Subcutaneous abdominal adipose tissue (tissue), 5 donors: ENCODE results near the gene DCAKD.

Source experiments
- H3K27ac ChIP-seq: one replicate; pipeline ENCODE4 v1.7.0; 2013; ENCODE audit warnings: low read depth, mild to moderate bottlenecking, inconsistent platforms, low read length, moderate library complexity
- H3K27me3 ChIP-seq, 5 donors: one replicate each; pipeline ENCODE4 v1.7.0; 2013; ENCODE audit warnings: low read length in 5 of 5, inconsistent platforms in 1 of 5; ENCODE audit not compliant: control insufficient read depth in 5 of 5, insufficient read depth in 4 of 5
- H3K36me3 ChIP-seq, 5 donors: one replicate each; pipeline ENCODE4 v1.7.0; 2013; ENCODE audit warnings: low read length in 5 of 5; ENCODE audit not compliant: control insufficient read depth in 5 of 5, insufficient read depth in 5 of 5
- H3K4me1 ChIP-seq, 5 donors: one replicate each; pipeline ENCODE4 v1.7.0; 2013; ENCODE audit warnings: low read length in 5 of 5, mild to moderate bottlenecking in 3 of 5, moderate library complexity in 1 of 5; ENCODE audit not compliant: control insufficient read depth in 5 of 5, insufficient read depth in 5 of 5
- H3K4me3 ChIP-seq, 5 donors: one replicate each; pipeline ENCODE4 v1.7.0; 2013; ENCODE audit warnings: low read length in 5 of 5, low read depth in 1 of 5
- H3K9ac ChIP-seq, 5 donors: one replicate each; pipeline ENCODE4 v1.7.0; 2013; ENCODE audit warnings: low read length in 5 of 5, mild to moderate bottlenecking in 4 of 5, moderate library complexity in 3 of 5
- H3K9me3 ChIP-seq, 5 donors: one replicate each; pipeline ENCODE4 v1.7.0; 2013; ENCODE audit warnings: low read length in 5 of 5; ENCODE audit not compliant: control insufficient read depth in 5 of 5
- donor health status: healthy.
- donor health status: healthy.
- donor health status: healthy.
- donor health status: healthy.
- donor health status: healthy.

DCAKD gene, protein sequence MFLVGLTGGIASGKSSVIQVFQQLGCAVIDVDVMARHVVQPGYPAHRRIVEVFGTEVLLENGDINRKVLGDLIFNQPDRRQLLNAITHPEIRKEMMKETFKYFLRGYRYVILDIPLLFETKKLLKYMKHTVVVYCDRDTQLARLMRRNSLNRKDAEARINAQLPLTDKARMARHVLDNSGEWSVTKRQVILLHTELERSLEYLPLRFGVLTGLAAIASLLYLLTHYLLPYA

GRCh38 chr17:45051060-45051719, at the start of gene DCAKD:
DCAKD (minus strand) TSS chr17:45051632; CDS start chr17:45034885, 16,747 bp downstream.
- Histone ChIP-seq H3K27me3 (no peaks in the 10 kb centered on the region), H3K36me3 (peaks cover 0 to 3% (median 0%) of the 10 kb centered on the region in 5 donors), H3K27ac (peak within 1 kb of the TSS; percentile 99), H3K9ac (peak within 1 kb of the TSS; percentile 95 to 100 (median 99)), H3K4me3 (peak within 1 kb of the TSS; percentile 73 to 91 (median 87)), H3K4me1 (peaks cover 5 to 22% (median 19%) of the 10 kb centered on the region in 5 donors), H3K9me3 (no peaks in the 10 kb centered on the region)

GRCh38 chr17:45098869-45099616, 47.6 kb upstream of the DCAKD start:
- Histone ChIP-seq H3K9me3 (no peaks in the 10 kb centered on the region), H3K27me3 (no peaks in the 10 kb centered on the region), H3K4me1 (peaks cover 4 to 31% (median 23%) of the 10 kb centered on the region in 5 donors), H3K36me3 (peaks cover 0 to 87% (median 74%) of the 10 kb centered on the region in 5 donors), H3K27ac (peak overlapping the region; percentile 39), H3K9ac (no peak overlapping the region), H3K4me3 (no peak overlapping the region)

DNA sequence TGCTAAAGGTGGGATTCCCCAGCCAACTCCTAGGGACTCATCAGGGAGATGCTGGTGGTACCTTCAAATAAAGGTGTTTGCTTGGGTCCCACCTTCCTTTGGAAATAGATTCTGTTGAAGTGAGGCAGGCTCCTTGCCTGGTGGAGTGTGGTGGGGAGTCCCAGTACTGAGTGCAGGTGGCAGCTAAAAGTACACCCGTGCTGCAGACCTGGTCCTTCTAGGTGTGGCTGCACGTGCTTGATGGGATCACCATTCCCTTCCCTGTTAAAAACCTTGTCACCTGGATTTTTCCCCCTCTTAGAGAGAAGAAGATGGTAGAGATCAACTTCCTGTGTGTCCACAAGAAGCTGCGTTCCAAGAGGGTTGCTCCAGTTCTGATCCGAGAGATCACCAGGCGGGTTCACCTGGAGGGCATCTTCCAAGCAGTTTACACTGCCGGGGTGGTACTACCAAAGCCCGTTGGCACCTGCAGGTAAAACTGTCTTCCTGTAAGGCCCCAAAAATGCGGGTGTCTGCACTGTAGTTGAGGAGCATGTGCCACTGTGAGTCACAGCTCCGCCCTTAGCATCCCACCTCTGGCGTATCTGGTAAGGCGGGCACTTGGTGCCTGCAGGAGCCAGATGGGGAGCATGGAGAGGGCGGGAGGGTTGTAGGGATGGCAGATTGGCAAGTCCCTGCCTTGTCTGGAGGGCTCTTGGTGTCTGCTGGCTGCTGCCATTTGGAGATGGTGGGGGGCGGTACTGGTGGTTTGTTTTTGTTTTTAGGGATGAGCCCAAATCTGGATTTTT, 46.8 kb upstream of the DCAKD start:
- Histone ChIP-seq H3K27me3 (no peaks in the 10 kb centered on the region), H3K36me3 (peaks cover 0 to 87% (median 72%) of the 10 kb centered on the region in 5 donors), H3K27ac (peak overlapping the region; percentile 39), H3K4me3 (no peak overlapping the region), H3K4me1 (peaks cover 6 to 37% (median 29%) of the 10 kb centered on the region in 5 donors), H3K9me3 (no peaks in the 10 kb centered on the region), H3K9ac (no peak overlapping the region)

- no peaks in the 10 kb centered on the region for H3K27me3 ChIP-seq
- H3K36me3 ChIP-seq, result peaks cover 0 to 83% (median 60%) of the 10 kb centered on the region in 5 donors
- peak overlapping the region; percentile 37 for H3K27ac ChIP-seq
- peaks cover 9 to 45% (median 41%) of the 10 kb centered on the region in 5 donors for H3K4me1 ChIP-seq
- peak overlapping the region in 1 of 5 donors; percentile 31 for H3K9ac ChIP-seq
- no peak overlapping the region for H3K4me3 ChIP-seq
- H3K9me3 ChIP-seq, result no peaks in the 10 kb centered on the region
Measured at GRCh38 chr17:45096926-45097325, 45.5 kb upstream of the DCAKD start.

DNA sequence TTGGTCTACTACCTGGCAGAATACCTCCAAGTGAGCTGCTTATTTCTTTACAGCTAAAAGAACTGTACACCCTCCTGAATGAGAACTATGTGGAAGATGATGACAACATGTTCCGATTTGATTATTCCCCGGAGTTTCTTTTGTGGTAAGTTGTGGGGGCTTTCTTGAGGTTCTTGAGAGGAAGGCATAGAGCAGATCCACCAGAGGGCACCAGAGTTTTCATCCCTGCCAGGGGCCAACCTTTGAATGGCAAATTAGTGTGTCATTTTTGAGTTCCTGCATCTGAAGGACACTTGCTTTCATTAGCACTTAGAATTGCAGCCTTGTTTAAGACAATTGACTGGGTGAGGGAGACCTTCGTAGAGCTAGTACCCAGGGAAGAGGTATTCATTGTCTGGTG, 44.7 kb upstream of the DCAKD start:
- H3K9ac ChIP-seq, result peak overlapping the region in 1 of 5 donors; percentile 2

GRCh38 chr17:45093444-45094110, 42.1 kb upstream of the DCAKD start:
- Histone ChIP-seq H3K4me1 (peaks cover 9 to 40% (median 36%) of the 10 kb centered on the region in 5 donors), H3K9ac (peak overlapping the region in 4 of 5 donors; percentile 3 to 42 (median 28)), H3K36me3 (peaks cover 4 to 91% (median 67%) of the 10 kb centered on the region in 5 donors), H3K27me3 (no peaks in the 10 kb centered on the region), H3K4me3 (no peak overlapping the region), H3K27ac (peak overlapping the region; percentile 77), H3K9me3 (no peaks in the 10 kb centered on the region)

More for the DNA sequence above, 44.7 kb upstream of the DCAKD start:
- Histone ChIP-seq H3K36me3 (peaks cover 0 to 82% (median 63%) of the 10 kb centered on the region in 5 donors), H3K4me3 (no peak overlapping the region), H3K27me3 (no peaks in the 10 kb centered on the region), H3K4me1 (peaks cover 9 to 46% (median 41%) of the 10 kb centered on the region in 5 donors), H3K27ac (no peak overlapping the region), H3K9me3 (no peaks in the 10 kb centered on the region)

GRCh38 chr17:45092911-45093430, 41.5 kb upstream of the DCAKD start:
- H3K4me3 ChIP-seq, result no peak overlapping the region
- peak overlapping the region; percentile 77 for H3K27ac ChIP-seq
- H3K9me3 ChIP-seq, result no peaks in the 10 kb centered on the region
- H3K4me1 ChIP-seq, result peaks cover 8 to 36% (median 30%) of the 10 kb centered on the region in 5 donors
- H3K27me3 ChIP-seq, result no peaks in the 10 kb centered on the region
- peak overlapping the region in 2 of 5 donors; percentile 35 to 36 for H3K9ac ChIP-seq
- H3K36me3 ChIP-seq, result peaks cover 4 to 91% (median 67%) of the 10 kb centered on the region in 5 donors

DNA sequence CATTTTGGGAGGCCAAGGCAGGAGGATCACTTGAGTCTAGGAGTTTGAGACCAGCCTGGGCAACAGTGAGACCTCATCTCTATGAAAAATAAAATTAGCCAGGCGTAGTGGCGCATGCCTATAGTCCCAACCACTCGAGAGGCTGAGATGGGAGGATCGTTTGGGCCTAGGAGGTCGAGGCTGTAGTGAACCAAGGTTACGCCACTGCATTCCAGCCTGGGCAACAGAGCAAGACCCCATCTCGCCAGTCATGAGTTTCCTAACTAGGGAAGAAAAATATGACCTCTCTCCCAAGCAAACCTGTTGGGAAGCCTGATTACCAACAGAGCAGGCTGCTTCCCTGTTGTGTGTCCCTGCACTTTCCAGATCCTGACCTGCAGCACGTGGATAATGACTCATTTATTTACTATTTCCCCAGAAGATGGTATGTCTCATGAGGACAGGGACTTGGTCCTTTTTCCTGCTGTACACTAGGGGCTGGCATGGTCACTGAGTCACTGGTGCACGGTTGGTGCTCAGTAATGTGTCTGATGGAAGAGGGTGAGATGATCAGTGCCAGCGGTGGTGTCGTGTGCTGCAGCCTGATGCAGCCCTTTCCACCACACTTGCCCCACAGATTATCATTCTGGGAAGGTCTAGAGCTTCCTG, 40.5 kb upstream of the DCAKD start:
- Histone ChIP-seq H3K27ac (peak overlapping the region; percentile 77), H3K36me3 (peaks cover 4 to 91% (median 67%) of the 10 kb centered on the region in 5 donors), H3K4me3 (no peak overlapping the region)

More for the DNA sequence above, 40.5 kb upstream of the DCAKD start:
- Histone ChIP-seq H3K4me1 (peaks cover 5 to 36% (median 29%) of the 10 kb centered on the region in 5 donors), H3K9me3 (no peaks in the 10 kb centered on the region), H3K9ac (peak overlapping the region in 1 of 5 donors; percentile 21), H3K27me3 (no peaks in the 10 kb centered on the region)
